K562 (cell line): Measurements from ENCODE around the gene SLC43A2. TPM values are rescaled to one million over a fixed set of nuclear protein-coding genes. Genes with fewer than 3 reads are reported as not detected.

Experiments used
- E2F1 ChIP-seq: sonication (generic); formaldehyde crosslinking; IDR thresholded peaks from 2 replicates; pipeline ENCODE4 v1.8.1; 2023; ENCODE audit warnings: mild to moderate bottlenecking, missing genetic modification reagents, moderate library complexity
- E2F8 ChIP-seq: fragments of 450-650 bp; IDR thresholded peaks from 2 replicates; pipeline ENCODE4 v1.7.1; 2018; ENCODE audit warnings: mild to moderate bottlenecking, low read depth; ENCODE audit not compliant: partially characterized antibody
- HDAC2 ChIP-seq: fragments of 450-650 bp; IDR thresholded peaks from 2 replicates; pipeline ENCODE4 v1.6.1; 2016; ENCODE audit warnings: mild to moderate bottlenecking
- NFATC3 ChIP-seq: fragments of 450-650 bp; IDR thresholded peaks from 2 replicates; pipeline ENCODE4 v1.6.1; 2017; ENCODE audit warnings: mild to moderate bottlenecking
- ZNF121 ChIP-seq: sonication (generic); formaldehyde crosslinking; conservative IDR thresholded peaks from 2 replicates; pipeline ENCODE4 v1.8.0; 2022; ENCODE audit warnings: missing genetic modification reagents
- ZNF175 ChIP-seq: fragments of 200-800 bp; sonication (Bioruptor generic); IDR thresholded peaks from 2 replicates; pipeline ENCODE4 v1.6.1; 2016; ENCODE audit warnings: low read depth, mild to moderate bottlenecking, missing genetic modification characterization, missing compliant biosample characterization
- polyA plus RNA-seq, 8 experiments: library from polyadenylated mRNA; depleted of rRNA in 4 of 8; stranded (reverse) in 5 of 8; unstranded in 3 of 8; fragments of >200 nt; fragmentation: Nextera tagmentation in 2 of 8; fragmentation: Illumina TruSeq in 1 of 8; extraction: Ambion mirVana in 2 of 8; extraction: Trizol in 1 of 8; gene quantifications; 2 replicates each; pipeline versions ENCODE4 v1.2.1 to v1.2.3, GENCODE V29; 2011 to 2014; ENCODE audit warnings: inconsistent platforms in 1 of 8, missing spikeins in 1 of 8
- total RNA-seq, 7 experiments: library from RNA; depleted of rRNA in 6 of 7; stranded (reverse); fragments of >200 nt in 6 of 7; fragmentation: Illumina TruSeq in 2 of 7; extraction: Trizol in 2 of 7; gene quantifications; 2 replicates each; pipeline versions ENCODE4 v1.2.1 to v1.2.3, GENCODE V29; 2011 to 2021; ENCODE audit warnings: low replicate concordance in 1 of 7
- TF ChIP-seq, protein P1 (sequence below): fragments of 200-800 bp; sonication (Bioruptor generic); IDR thresholded peaks from 2 replicates; pipeline ENCODE4 v1.6.1; 2017; ENCODE audit warnings: missing genetic modification characterization, missing compliant biosample characterization
- TF ChIP-seq, protein P2 (sequence below): IDR thresholded peaks from 2 replicates; pipeline ENCODE4 v1.6.1; 2016; ENCODE audit warnings: missing genetic modification characterization, missing compliant biosample characterization
- TF ChIP-seq, protein P3 (sequence below), 2 experiments: fragments of 450-650 bp in 1 of 2; sonication (generic) in 1 of 2; formaldehyde crosslinking in 1 of 2; IDR thresholded peaks; 2 replicates each; pipeline versions ENCODE4 v1.7.1 to v1.9.0; 2016 to 2022; ENCODE audit warnings: inconsistent platforms in 1 of 2, mild to moderate bottlenecking in 1 of 2, missing genetic modification reagents in 1 of 2

The SLC43A2 gene
- total and polyA plus RNA-seq, 9 of the 15 experiments (the other 6 are each of a cell fraction or from before 2014, with no cell fraction given) = 0.03 to 10.2 (median 3.6) TPM

GRCh38 chr17:1590029-1590746 lies 38.4 kb downstream of the SLC43A2 start (continued):
- TF ChIP-seq ZNF121 (no peak), E2F8 (no peak), HDAC2 (peak; percentile 80), E2F1 (CRISPR knock-in tag) (no peak), NFATC3 (peak; percentile 41; the same call in 1 of the 2 replicates), ZNF175 (CRISPR knock-in tag) (no peak)
- TF ChIP-seq, protein P1, sequence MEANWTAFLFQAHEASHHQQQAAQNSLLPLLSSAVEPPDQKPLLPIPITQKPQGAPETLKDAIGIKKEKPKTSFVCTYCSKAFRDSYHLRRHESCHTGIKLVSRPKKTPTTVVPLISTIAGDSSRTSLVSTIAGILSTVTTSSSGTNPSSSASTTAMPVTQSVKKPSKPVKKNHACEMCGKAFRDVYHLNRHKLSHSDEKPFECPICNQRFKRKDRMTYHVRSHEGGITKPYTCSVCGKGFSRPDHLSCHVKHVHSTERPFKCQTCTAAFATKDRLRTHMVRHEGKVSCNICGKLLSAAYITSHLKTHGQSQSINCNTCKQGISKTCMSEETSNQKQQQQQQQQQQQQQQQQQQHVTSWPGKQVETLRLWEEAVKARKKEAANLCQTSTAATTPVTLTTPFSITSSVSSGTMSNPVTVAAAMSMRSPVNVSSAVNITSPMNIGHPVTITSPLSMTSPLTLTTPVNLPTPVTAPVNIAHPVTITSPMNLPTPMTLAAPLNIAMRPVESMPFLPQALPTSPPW (CRISPR knock-in tag) = peak; percentile 23; the same call in 1 of the 2 replicates
- TF ChIP-seq, protein P2, sequence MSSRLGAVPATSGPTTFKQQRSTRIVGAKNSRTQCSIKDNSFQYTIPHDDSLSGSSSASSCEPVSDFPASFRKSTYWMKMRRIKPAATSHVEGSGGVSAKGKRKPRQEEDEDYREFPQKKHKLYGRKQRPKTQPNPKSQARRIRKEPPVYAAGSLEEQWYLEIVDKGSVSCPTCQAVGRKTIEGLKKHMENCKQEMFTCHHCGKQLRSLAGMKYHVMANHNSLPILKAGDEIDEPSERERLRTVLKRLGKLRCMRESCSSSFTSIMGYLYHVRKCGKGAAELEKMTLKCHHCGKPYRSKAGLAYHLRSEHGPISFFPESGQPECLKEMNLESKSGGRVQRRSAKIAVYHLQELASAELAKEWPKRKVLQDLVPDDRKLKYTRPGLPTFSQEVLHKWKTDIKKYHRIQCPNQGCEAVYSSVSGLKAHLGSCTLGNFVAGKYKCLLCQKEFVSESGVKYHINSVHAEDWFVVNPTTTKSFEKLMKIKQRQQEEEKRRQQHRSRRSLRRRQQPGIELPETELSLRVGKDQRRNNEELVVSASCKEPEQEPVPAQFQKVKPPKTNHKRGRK (tag) = no peak
- TF ChIP-seq, protein P3, sequence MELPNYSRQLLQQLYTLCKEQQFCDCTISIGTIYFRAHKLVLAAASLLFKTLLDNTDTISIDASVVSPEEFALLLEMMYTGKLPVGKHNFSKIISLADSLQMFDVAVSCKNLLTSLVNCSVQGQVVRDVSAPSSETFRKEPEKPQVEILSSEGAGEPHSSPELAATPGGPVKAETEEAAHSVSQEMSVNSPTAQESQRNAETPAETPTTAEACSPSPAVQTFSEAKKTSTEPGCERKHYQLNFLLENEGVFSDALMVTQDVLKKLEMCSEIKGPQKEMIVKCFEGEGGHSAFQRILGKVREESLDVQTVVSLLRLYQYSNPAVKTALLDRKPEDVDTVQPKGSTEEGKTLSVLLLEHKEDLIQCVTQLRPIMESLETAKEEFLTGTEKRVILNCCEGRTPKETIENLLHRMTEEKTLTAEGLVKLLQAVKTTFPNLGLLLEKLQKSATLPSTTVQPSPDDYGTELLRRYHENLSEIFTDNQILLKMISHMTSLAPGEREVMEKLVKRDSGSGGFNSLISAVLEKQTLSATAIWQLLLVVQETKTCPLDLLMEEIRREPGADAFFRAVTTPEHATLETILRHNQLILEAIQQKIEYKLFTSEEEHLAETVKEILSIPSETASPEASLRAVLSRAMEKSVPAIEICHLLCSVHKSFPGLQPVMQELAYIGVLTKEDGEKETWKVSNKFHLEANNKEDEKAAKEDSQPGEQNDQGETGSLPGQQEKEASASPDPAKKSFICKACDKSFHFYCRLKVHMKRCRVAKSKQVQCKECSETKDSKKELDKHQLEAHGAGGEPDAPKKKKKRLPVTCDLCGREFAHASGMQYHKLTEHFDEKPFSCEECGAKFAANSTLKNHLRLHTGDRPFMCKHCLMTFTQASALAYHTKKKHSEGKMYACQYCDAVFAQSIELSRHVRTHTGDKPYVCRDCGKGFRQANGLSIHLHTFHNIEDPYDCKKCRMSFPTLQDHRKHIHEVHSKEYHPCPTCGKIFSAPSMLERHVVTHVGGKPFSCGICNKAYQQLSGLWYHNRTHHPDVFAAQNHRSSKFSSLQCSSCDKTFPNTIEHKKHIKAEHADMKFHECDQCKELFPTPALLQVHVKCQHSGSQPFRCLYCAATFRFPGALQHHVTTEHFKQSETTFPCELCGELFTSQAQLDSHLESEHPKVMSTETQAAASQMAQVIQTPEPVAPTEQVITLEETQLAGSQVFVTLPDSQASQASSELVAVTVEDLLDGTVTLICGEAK (IDR thresholded peaks at IDR 0.05) = no peak
- TF ChIP-seq, protein P3 (CRISPR knock-in tag; IDR thresholded peaks at IDR 0.05) = no peak
